ENCODE results near the gene GRB7. TPM values are rescaled to one million over a fixed set of nuclear protein-coding genes. Genes with fewer than 3 reads are reported as not detected.

The GRB7 gene
- total RNA-seq, 6 experiments from 2014 or later, result not detected

DNA sequence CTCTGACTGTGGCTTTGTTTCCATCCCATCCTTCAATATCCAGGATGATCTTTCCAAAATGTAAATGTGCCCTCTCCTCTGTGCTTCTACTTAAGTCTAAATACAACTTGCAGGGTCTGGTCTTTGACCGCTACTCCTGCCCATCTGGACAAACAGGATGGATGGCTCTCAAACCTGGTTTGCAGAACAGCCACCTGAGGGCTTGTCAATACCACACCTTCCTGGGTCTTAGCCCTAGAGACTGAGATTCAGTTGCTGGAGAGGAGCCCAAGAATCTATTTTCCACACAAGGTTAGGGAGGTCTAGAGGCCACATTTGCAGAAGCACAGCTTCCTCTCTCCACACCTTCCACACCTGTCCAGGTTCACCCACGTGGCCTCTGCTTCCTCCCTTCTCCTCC is 1.9 kb upstream of the GRB7 start:
- Mint-ChIP-seq H3K9me3 (no peaks in the 10 kb centered on the region), H3K36me3 (ENCODE audit: low read depth) (no peaks in the 10 kb centered on the region), H3K4me3 (no peak overlapping the region), H3K27ac (no peak overlapping the region), H3K4me1 (ENCODE audit: low read depth) (peaks cover 30% of the 10 kb centered on the region), H3K27me3 (ENCODE audit: insufficient read depth) (peaks cover 7% of the 10 kb centered on the region)
- TF ChIP-seq, protein P1, sequence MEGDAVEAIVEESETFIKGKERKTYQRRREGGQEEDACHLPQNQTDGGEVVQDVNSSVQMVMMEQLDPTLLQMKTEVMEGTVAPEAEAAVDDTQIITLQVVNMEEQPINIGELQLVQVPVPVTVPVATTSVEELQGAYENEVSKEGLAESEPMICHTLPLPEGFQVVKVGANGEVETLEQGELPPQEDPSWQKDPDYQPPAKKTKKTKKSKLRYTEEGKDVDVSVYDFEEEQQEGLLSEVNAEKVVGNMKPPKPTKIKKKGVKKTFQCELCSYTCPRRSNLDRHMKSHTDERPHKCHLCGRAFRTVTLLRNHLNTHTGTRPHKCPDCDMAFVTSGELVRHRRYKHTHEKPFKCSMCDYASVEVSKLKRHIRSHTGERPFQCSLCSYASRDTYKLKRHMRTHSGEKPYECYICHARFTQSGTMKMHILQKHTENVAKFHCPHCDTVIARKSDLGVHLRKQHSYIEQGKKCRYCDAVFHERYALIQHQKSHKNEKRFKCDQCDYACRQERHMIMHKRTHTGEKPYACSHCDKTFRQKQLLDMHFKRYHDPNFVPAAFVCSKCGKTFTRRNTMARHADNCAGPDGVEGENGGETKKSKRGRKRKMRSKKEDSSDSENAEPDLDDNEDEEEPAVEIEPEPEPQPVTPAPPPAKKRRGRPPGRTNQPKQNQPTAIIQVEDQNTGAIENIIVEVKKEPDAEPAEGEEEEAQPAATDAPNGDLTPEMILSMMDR (IDR thresholded peaks at IDR 0.05), result no peak
- DNase-seq, result no peak

DNA sequence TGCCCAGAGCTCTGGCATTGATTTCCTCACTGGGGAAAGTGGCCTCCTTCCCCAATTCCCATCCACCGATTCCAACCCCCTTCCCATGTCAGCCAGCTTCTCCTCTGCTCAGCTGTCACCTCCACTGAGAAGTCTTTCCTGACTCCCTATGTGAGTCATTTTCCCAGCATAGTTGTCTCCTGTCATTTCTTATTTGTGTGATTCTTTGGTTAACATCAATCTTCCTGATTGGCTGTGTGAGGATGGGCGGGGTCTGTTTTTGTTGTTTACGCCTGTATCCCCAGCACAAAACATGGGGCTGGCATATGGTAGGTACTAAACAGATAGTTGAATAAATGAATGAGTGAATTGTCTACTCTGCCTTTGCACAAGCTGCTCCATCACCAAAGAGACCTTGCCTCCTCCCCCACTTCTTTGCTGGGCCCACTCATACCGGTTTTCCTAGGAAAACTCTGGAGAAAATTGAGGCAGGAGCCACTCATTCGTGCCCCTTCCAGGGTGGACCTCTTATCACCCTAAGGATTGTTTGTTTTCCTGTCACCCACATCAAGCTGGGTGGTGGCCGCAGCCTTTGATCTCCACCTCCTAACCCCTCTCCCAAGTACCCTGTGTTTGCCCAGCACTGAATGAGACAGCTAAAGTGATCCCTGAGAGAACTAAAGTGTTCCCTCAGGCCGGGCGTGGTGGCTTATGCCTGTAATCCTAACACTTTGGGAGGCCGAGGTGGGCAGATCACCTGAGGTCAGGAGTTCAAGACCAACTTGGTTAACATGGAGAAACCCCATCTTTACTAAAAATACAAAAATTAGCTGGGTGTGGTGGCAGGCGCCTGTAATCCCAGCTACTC is 1.2 kb upstream of the GRB7 start:
- peak; percentile 17 for DNase-seq
- Mint-ChIP-seq H3K27ac (no peak overlapping the region), H3K4me1 (ENCODE audit: low read depth) (peaks cover 37% of the 10 kb centered on the region), H3K4me3 (no peak overlapping the region), H3K27me3 (ENCODE audit: insufficient read depth) (peaks cover 7% of the 10 kb centered on the region), H3K9me3 (no peaks in the 10 kb centered on the region), H3K36me3 (ENCODE audit: low read depth) (no peaks in the 10 kb centered on the region)
- TF ChIP-seq, protein P1 (IDR thresholded peaks at IDR 0.05), result no peak

DNA sequence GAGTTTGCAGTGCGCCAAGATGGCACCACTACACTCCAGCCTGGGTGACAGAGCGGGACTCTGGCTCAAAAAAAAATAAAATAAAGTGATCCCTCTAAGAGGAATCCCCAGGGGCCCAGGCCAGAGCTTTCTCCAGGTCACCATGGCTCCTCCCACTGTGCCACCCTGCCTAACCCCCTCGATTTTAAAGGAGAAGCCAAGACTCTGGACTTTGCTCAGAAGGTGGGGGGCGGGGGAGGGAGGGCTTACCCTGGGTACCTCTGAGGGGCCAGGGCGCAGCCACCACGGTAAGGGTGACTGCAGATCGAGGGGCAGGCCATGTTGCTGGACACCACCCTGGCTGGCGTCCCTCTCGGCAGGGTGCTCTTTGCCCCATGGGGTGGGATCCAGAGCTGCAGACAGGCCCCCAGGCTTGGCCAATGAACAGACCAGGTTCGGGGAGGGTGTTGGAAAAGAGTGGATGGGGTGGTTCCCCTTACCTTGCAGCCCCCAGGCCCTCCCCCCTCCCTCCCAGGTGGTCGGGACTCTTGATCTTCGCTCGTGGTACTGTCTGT is 455 bp upstream of the GRB7 start:
- DNase-seq, result no peak
- no peaks in the 10 kb centered on the region for H3K36me3 Mint-ChIP-seq (ENCODE audit: low read depth)
- H3K27me3 Mint-ChIP-seq (ENCODE audit: insufficient read depth), result peaks cover 4% of the 10 kb centered on the region
- H3K9me3 Mint-ChIP-seq, result no peaks in the 10 kb centered on the region
- H3K4me1 Mint-ChIP-seq (ENCODE audit: low read depth), result peaks cover 37% of the 10 kb centered on the region
- H3K4me3 Mint-ChIP-seq, result no peak overlapping the region
- H3K27ac Mint-ChIP-seq, result no peak overlapping the region
- TF ChIP-seq, protein P1 (IDR thresholded peaks at IDR 0.05), result no peak

DNA sequence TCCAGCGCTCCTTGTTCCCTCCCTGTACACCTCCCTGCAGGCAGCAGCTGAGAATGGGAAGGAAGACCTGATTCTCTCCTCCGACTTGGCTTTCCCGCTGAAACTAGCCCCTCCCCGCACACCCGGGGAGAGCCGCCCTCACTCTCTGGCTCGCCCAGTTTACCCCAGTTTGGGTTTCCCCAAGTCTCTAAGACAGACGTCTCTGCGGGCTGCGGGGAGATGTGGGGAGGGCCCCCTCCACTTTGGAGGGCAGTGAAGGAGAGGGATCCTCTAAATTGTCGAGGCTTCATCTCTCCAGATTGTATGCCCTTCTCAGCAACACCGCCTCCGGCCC is 797 bp downstream of the GRB7 start:
- H3K27me3 Mint-ChIP-seq (ENCODE audit: insufficient read depth), result peaks cover 11% of the 10 kb centered on the region
- TF ChIP-seq, protein P1 (IDR thresholded peaks at IDR 0.05), result no peak
- peaks cover 37% of the 10 kb centered on the region for H3K4me1 Mint-ChIP-seq (ENCODE audit: low read depth)
- peak overlapping the region; percentile 67 for H3K4me3 Mint-ChIP-seq
- no peaks in the 10 kb centered on the region for H3K9me3 Mint-ChIP-seq
- no peaks in the 10 kb centered on the region for H3K36me3 Mint-ChIP-seq (ENCODE audit: low read depth)
- no peak for DNase-seq
- H3K27ac Mint-ChIP-seq, result no peak overlapping the region

DNA sequence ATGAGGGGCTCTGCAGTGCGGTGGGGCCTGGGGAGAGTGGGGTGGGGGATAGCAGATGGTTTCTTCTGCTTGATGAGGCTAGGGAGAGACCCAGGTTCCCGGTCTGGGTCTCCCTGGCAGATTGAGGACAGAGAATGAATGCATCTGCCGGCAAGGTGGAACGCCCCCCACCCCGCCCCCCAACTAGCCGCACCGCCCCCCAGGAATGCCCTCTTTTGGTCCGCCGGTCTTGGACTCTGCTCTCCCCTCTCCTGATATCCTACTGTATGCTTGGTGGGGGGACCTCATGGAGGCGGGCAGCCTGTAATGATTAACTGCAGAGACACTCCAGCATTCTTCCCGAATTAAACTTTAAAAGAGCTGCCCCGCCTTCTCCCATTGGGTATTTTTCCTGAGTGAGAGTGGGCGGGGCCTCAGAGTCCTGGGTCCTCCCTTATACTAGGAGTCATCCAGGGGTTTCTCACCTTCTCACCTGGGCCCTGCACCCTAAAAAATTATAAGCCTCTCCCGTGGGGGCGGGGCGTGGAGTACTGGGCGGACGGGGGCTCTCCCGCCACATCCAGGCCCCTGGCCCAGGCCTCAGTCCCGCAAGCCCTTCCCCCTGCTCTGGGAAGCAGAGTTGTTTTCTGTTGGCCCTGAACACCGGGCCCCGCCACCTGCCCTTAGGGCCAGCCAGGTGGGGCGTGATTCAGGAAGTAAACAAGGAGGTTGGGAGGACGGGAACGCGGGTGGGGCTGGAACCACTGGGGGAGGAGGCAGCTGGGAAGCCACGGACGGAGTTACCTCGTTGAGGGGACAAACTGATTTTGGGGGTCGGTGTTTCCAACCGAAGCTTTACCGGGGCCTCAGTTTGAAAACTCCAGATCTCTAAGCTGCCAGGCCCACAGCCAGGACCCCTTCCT is 1.5 kb downstream of the GRB7 start:
- H3K27ac Mint-ChIP-seq, result no peak overlapping the region
- TF ChIP-seq, protein P1 (IDR thresholded peaks at IDR 0.05), result no peak
- no peaks in the 10 kb centered on the region for H3K36me3 Mint-ChIP-seq (ENCODE audit: low read depth)
- H3K27me3 Mint-ChIP-seq (ENCODE audit: insufficient read depth), result peaks cover 12% of the 10 kb centered on the region
- no peaks in the 10 kb centered on the region for H3K9me3 Mint-ChIP-seq
- peak overlapping the region; percentile 67 for H3K4me3 Mint-ChIP-seq
- H3K4me1 Mint-ChIP-seq (ENCODE audit: low read depth), result peaks cover 37% of the 10 kb centered on the region
- peak; percentile 27 for DNase-seq
